Activated CD8-positive, alpha-beta T cell treated with anti-CD3 and anti-CD28 coated beads for 36 hours (primary cell): ENCODE results near the gene KRT7. TPM values are rescaled to one million over a fixed set of nuclear protein-coding genes. Genes with fewer than 3 reads are reported as not detected.

Source experiments
- ATAC-seq: fragments of 200-7000 bp; cut with Tn5 transposase; one replicate; pipeline ENCODE4 v1.10.0; 2021; ENCODE audit warnings: mild to moderate bottlenecking, moderate library complexity
- CTCF ChIA-PET: fragments of 350-600 bp; sonication (Branson Sonifier 250); formaldehyde crosslinking; loops from one replicate; lab custom pipeline; 2021; ENCODE audit warnings: antibody characterized with exemption; lab: Charles Lee
- POLR2A ChIA-PET: fragments of 350-600 bp; sonication (Branson Sonifier 250); formaldehyde crosslinking; loops from one replicate; lab custom pipeline; 2021; ENCODE audit warnings: antibody characterized with exemption; lab: Charles Lee
- DNase-seq: peaks from one replicate; pipeline ENCODE4 v3.0.0-alpha.2; 2020
- H3K27ac Mint-ChIP-seq: one replicate; pipeline ENCODE4 v1.8.0; 2021; ENCODE audit warnings: mild to moderate bottlenecking, mixed read lengths
- H3K27me3 Mint-ChIP-seq: one replicate; pipeline ENCODE4 v1.8.0; 2021; ENCODE audit warnings: mixed read lengths
- H3K36me3 Mint-ChIP-seq: one replicate; pipeline ENCODE4 v1.8.0; 2021; ENCODE audit warnings: low read depth, mixed read lengths
- H3K4me1 Mint-ChIP-seq: one replicate; pipeline ENCODE4 v1.8.0; 2021; ENCODE audit warnings: low read depth, mixed read lengths
- H3K4me3 Mint-ChIP-seq: one replicate; pipeline ENCODE4 v1.8.0; 2021; ENCODE audit warnings: mild to moderate bottlenecking, moderate library complexity, mixed read lengths
- H3K9me3 Mint-ChIP-seq: one replicate; pipeline ENCODE4 v1.8.0; 2021; ENCODE audit warnings: mixed read lengths
- intact Hi-C: fragments of 100-400 bp; cut with micrococcal nuclease; formaldehyde crosslinking; loops from one replicate; pipeline ENCODE4 v1.10.0; 2022
- total RNA-seq, 2 experiments: library from RNA; stranded (reverse); gene quantifications; one replicate each; pipeline ENCODE4 v1.2.3, GENCODE V29; 2021
- TF ChIP-seq, protein P1 (sequence below): fragments of 200-600 bp; IDR thresholded peaks from one replicate; pipeline ENCODE4 v1.8.0; 2022; ENCODE audit warnings: antibody characterized with exemption, mild to moderate bottlenecking

KRT7 gene
- total RNA-seq, 2 experiments from 2014 or later: 2.1 to 3.1 TPM

DNA sequence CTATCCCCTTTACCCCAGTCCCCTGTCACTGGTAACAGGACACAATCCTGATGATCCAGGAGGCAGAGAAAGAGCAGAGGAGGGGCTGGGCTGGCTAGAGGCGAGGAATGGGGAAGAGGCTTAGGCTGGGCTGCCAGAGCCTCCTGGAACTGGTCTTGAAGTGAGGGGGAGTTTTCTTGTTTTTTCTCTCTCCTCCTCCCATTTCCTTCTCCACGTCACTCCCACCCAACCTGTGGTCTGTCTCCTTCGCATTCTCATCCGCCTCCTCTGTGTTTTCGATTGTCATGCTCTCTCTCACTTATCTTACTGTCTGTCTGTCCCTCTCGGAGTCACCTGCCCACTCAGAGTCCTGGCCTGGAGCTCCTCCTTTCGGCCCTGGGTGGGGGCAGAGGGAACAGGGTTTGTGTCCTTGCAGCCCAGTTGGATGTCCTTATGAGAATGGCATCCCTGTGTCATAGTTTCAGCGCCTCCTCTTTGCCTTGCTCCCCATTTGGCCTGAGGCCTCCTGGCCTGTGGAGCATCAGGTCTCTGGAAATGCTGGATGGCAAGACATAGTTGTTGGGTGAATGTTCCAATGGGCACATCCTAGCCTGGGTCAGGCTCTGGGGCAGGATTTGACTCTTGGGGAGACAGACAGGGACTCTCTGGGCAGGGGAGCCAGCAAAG, 37.8 kb upstream of the KRT7 start:
- intact Hi-C loops: no loop called here
- Mint-ChIP-seq H3K36me3 (no peaks in the 10 kb centered on the region), H3K27me3 (no peaks in the 10 kb centered on the region), H3K27ac (no peak overlapping the region), H3K4me3 (no peak overlapping the region), H3K4me1 (no peaks in the 10 kb centered on the region), H3K9me3 (no peaks in the 10 kb centered on the region)
- ATAC-seq: no peak
- CTCF ChIA-PET: no interaction called here
- DNase-seq: no peak
- POLR2A ChIA-PET: no interaction called here
- TF ChIP-seq, protein P1, sequence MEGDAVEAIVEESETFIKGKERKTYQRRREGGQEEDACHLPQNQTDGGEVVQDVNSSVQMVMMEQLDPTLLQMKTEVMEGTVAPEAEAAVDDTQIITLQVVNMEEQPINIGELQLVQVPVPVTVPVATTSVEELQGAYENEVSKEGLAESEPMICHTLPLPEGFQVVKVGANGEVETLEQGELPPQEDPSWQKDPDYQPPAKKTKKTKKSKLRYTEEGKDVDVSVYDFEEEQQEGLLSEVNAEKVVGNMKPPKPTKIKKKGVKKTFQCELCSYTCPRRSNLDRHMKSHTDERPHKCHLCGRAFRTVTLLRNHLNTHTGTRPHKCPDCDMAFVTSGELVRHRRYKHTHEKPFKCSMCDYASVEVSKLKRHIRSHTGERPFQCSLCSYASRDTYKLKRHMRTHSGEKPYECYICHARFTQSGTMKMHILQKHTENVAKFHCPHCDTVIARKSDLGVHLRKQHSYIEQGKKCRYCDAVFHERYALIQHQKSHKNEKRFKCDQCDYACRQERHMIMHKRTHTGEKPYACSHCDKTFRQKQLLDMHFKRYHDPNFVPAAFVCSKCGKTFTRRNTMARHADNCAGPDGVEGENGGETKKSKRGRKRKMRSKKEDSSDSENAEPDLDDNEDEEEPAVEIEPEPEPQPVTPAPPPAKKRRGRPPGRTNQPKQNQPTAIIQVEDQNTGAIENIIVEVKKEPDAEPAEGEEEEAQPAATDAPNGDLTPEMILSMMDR: no peak

DNA sequence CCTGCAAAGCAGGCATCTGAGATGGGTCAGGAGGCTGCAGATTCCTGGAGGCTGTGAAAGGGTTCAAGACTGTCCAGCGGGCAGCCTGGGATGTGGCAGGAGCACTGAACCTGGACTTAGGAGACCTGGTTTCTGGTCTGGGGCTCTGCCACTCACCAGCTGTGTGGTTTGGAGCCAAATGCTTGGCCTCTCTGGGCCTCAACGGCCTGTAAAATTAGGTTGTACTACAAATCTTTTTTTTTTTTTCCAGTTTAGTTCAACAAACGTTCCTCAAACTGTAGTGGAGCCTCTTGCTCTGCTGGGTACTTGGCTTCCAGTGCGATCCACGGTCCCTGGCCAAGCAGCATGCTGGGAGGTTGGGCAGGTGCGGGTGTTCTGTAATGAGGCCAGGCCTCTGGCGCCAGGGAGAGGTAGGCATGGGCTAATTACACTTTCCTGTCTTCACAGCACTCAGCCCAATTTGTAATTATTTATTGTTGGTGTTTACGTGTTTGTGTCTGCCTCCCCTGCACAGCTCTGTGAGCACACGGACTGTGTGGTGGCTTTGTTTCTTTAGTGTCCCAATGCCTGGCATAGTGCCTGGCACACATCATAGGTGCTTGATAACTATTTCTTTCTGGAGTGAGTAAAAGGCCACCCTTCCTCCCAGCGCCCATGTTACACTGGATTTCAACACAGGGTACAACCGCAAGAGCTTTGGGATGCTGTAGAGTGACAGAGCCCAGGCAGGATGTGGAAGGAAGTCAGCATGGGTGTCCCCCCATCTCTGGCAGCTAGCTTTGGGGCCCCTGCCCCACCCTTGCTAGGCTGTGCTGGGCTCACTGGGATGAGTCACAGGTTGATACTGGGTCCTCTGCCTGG, 35.4 kb upstream of the KRT7 start:
- ATAC-seq: no peak
- Mint-ChIP-seq H3K27ac (no peak overlapping the region), H3K36me3 (no peaks in the 10 kb centered on the region), H3K4me3 (no peak overlapping the region), H3K4me1 (no peaks in the 10 kb centered on the region), H3K9me3 (no peaks in the 10 kb centered on the region), H3K27me3 (peaks cover 1% of the 10 kb centered on the region)
- CTCF ChIA-PET: no interaction called here
- POLR2A ChIA-PET: no interaction called here
- TF ChIP-seq, protein P1: no peak
- intact Hi-C loops: no loop called here
- no peak for DNase-seq

DNA sequence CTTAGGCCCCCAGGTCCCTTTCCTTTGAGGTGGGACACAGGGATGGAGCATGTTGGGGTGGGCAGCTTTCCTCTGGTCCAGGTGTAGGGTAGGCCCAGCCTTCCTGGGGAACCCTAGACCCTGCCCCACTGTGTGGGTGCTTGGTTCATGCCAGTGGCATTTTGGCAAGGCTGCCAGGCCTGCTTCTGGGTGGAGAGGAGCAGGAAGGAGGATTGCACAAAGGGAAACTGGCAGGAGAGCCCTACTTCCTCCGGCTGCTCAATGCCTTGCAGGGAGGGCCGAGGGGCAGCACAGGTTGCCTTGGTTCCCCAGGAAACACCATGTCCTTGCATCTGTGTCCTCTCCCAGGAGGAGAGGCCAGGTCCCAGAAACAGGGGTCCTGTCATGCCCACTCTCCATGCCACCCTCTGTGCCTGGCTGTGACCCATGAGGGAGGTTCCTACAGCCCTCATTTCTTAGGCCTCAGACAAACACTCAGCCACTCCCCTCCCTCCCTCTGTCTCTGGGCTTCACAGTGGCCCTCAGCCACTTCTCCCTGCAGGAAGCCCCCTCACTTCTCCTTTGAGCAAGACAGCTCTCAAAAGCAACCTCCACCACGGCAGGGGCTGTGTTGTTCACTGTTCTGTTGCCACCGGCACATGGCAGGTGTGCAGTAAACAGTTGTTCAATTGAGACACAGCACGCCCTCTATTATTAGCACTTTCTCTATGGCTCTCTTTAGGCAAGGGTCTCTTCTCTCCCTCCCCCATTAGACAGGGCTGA, 34.4 kb upstream of the KRT7 start:
- H3K4me3 Mint-ChIP-seq: no peak overlapping the region
- TF ChIP-seq, protein P1: no peak
- POLR2A ChIA-PET: no interaction called here
- CTCF ChIA-PET: no interaction called here
- H3K27me3 Mint-ChIP-seq: peaks cover 8% of the 10 kb centered on the region
- H3K9me3 Mint-ChIP-seq: no peaks in the 10 kb centered on the region
- H3K27ac Mint-ChIP-seq: no peak overlapping the region
- intact Hi-C loops: no loop called here
- DNase-seq (no peak), ATAC-seq (no peak)
- no peaks in the 10 kb centered on the region for H3K36me3 Mint-ChIP-seq
- H3K4me1 Mint-ChIP-seq: peaks cover 6% of the 10 kb centered on the region

DNA sequence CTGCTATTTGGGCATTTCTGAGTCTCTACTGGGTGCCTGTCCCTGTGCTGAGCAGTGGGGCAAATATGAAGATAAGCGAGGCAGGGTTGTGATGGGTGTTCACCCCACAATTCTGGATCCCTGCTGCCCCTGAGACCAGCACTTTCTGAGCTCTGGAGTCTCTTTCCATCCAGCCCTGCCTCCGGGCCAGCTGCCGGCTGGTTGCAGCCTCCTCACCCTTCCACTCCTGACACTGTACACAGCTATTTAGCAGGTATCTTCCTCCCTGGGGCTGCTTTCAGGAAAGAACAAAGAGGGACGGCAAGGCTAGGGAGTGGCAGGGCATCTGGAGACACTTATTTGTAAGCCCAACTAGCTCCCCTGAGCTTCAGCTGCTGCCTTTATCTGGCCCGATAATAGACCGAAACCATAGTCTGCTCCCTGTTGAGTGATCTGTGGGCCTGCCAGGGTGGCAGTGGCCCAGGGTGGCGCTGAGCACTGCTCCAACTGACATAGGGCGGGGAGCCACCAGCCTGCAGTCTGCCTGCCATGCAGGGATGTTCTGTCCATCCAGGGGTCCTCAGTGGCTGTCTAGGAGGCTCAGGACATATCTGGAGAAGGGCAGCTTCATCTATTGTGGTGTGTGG, 33.6 kb upstream of the KRT7 start:
- ChIA-PET CTCF (no interaction called here), POLR2A (no interaction called here)
- intact Hi-C loops: no loop called here
- H3K27ac Mint-ChIP-seq: no peak overlapping the region
- H3K4me3 Mint-ChIP-seq: no peak overlapping the region
- no peaks in the 10 kb centered on the region for H3K9me3 Mint-ChIP-seq
- peaks cover 8% of the 10 kb centered on the region for H3K27me3 Mint-ChIP-seq
- H3K36me3 Mint-ChIP-seq: no peaks in the 10 kb centered on the region
- ATAC-seq (no peak), DNase-seq (no peak)
- TF ChIP-seq, protein P1: no peak
- peaks cover 6% of the 10 kb centered on the region for H3K4me1 Mint-ChIP-seq
